GM12878 (cell line): ENCODE measurements around the gene TBC1D1.

ENCODE experiments used
- EZH2 ChIP-seq: IDR thresholded peaks from 2 replicates; pipeline ENCODE4 v1.6.1; 2012; ENCODE audit warnings: low read depth, mild to moderate bottlenecking, control low read depth, inconsistent platforms, low read length, borderline replicate concordance; ENCODE audit not compliant: control insufficient read depth
- POLR2A ChIP-seq: IDR thresholded peaks from 2 replicates; pipeline ENCODE4 v1.6.1; 2011; ENCODE audit warnings: low read depth, mild to moderate bottlenecking, low read length
- TCF7 ChIP-seq: IDR thresholded peaks from 2 replicates; pipeline ENCODE4 v1.6.1; 2014; ENCODE audit warnings: antibody characterized with exemption, borderline replicate concordance

- TF ChIP-seq TCF7 (no peak), POLR2A (no peak), EZH2 (no peak)
These were observed 159.9 kb downstream of the TBC1D1 start for GRCh38 chr4:38050560-38051350.
